Smooth muscle cell (in vitro differentiated cells): ENCODE measurements around the gene RASSF8. TPM values are rescaled to one million over a fixed set of nuclear protein-coding genes. Genes with fewer than 3 reads are reported as not detected.

Experiments
- DNase-seq: peaks from one replicate; lab custom pipeline; 2025; ENCODE audit not compliant: unreplicated experiment; lab: John Stamatoyannopoulos, UW
- H2AFZ ChIP-seq: fragments of 200-600 bp; sonication (generic); 2 replicates; pipeline ENCODE4 v1.6.0; 2016; ENCODE audit warnings: antibody characterized with exemption, low read depth, mild to moderate bottlenecking
- H3F3A ChIP-seq: fragments of 200-600 bp; sonication (generic); 2 replicates; pipeline ENCODE4 v1.6.0; 2017; ENCODE audit warnings: antibody characterized with exemption, low read depth
- H3K27ac ChIP-seq: fragments of 200-600 bp; sonication (generic); 2 replicates; pipeline ENCODE4 v1.5.1; 2016; ENCODE audit warnings: low read depth, mild to moderate bottlenecking
- H3K27me3 ChIP-seq: fragments of 200-600 bp; sonication (generic); 2 replicates; pipeline ENCODE4 v1.6.1; 2016; ENCODE audit warnings: low read depth, mild to moderate bottlenecking
- H3K36me3 ChIP-seq: fragments of 200-600 bp; sonication (generic); 2 replicates; pipeline ENCODE4 v1.5.1; 2016; ENCODE audit warnings: low read depth
- H3K4me1 ChIP-seq: fragments of 200-600 bp; sonication (generic); 2 replicates; pipeline ENCODE4 v1.5.1; 2016; ENCODE audit warnings: low read depth
- H3K4me2 ChIP-seq: fragments of 200-600 bp; sonication (generic); 2 replicates; pipeline ENCODE4 v1.6.0; 2016; ENCODE audit warnings: mild to moderate bottlenecking
- H3K4me3 ChIP-seq: fragments of 200-600 bp; sonication (generic); 2 replicates; pipeline ENCODE4 v1.5.1; 2016; ENCODE audit warnings: mild to moderate bottlenecking
- H3K79me2 ChIP-seq: fragments of 200-600 bp; sonication (generic); 2 replicates; pipeline ENCODE4 v1.6.0; 2016; ENCODE audit warnings: low read depth, mild to moderate bottlenecking
- H3K9ac ChIP-seq: fragments of 200-600 bp; sonication (generic); 2 replicates; pipeline ENCODE4 v1.6.0; 2016; ENCODE audit warnings: low read depth
- H3K9me3 ChIP-seq: fragments of 200-600 bp; sonication (generic); replicated peaks from 2 replicates; pipeline ENCODE4 v1.5.1; 2016; ENCODE audit warnings: low read depth
- H4K20me1 ChIP-seq: fragments of 200-600 bp; sonication (generic); 2 replicates; pipeline ENCODE4 v1.6.0; 2016; ENCODE audit warnings: low read depth
- WGBS: methylation state at CpG from one replicate; pipeline ENCODE4 v1.1.7; 2016; ENCODE audit warnings: low lambda C conversion rate; 5-methylcytosine and 5-hydroxymethylcytosine counted together
- polyA plus RNA-seq: library from polyadenylated mRNA; unstranded; fragments of >200 nt; fragmentation: Nextera tagmentation; extraction: Ambion mirVana; gene quantifications from 2 replicates; pipeline ENCODE4 v1.2.1, GENCODE V29; 2016
- total RNA-seq: library from RNA; depleted of rRNA; stranded (reverse); fragments of >200 nt; gene quantifications from 2 replicates; pipeline ENCODE4 v1.2.3, GENCODE V29; 2014
- TF ChIP-seq, protein P1 (sequence below): fragments of 200-600 bp; sonication (generic); IDR thresholded peaks from 2 replicates; pipeline ENCODE4 v1.5.1; 2017; ENCODE audit warnings: borderline replicate concordance, mild to moderate bottlenecking, antibody characterized with exemption; ENCODE audit not compliant: insufficient read depth, poor library complexity, severe bottlenecking

The RASSF8 gene
- total and polyA plus RNA-seq, 2 experiments from 2014 or later, result 9.8 to 29.8 TPM

DNA sequence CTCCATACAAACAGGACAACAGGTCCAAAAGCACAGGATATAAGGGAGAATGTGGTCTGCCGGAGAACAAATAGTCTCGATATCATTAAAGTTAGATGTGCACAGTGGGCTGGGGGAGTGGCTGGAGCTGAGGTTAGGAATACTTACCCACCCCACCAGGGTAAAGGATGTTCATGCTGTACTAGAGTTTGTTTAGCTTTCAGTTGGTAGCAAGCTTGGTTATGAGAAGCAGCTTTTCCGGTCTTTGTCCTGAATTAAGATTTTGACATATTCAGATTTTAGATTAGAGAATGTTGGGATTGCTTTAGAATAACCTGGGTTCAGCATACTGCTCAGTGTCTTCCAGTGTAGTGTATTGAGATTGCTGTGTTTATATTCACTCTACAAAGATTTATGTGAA is 16.7 kb downstream of the RASSF8 start:
- Histone ChIP-seq H2AFZ (no peak overlapping the region), H3K27me3 (no peaks in the 10 kb centered on the region), H3K9me3 (no peaks in the 10 kb centered on the region), H3K4me2 (no peak overlapping the region), H3K4me3 (no peak overlapping the region), H3F3A (no peaks in the 10 kb centered on the region), H3K4me1 (peaks cover 33% of the 10 kb centered on the region), H3K9ac (no peak overlapping the region), H3K36me3 (no peaks in the 10 kb centered on the region), H3K27ac (no peak overlapping the region), H3K79me2 (peaks cover 80% of the 10 kb centered on the region), H4K20me1 (peaks cover 98% of the 10 kb centered on the region)
- DNase-seq, result no peak
- TF ChIP-seq, protein P1, sequence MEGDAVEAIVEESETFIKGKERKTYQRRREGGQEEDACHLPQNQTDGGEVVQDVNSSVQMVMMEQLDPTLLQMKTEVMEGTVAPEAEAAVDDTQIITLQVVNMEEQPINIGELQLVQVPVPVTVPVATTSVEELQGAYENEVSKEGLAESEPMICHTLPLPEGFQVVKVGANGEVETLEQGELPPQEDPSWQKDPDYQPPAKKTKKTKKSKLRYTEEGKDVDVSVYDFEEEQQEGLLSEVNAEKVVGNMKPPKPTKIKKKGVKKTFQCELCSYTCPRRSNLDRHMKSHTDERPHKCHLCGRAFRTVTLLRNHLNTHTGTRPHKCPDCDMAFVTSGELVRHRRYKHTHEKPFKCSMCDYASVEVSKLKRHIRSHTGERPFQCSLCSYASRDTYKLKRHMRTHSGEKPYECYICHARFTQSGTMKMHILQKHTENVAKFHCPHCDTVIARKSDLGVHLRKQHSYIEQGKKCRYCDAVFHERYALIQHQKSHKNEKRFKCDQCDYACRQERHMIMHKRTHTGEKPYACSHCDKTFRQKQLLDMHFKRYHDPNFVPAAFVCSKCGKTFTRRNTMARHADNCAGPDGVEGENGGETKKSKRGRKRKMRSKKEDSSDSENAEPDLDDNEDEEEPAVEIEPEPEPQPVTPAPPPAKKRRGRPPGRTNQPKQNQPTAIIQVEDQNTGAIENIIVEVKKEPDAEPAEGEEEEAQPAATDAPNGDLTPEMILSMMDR, result no peak
- 100% methylated on average over 3 of the region's 3 CpGs for WGBS

GRCh38 chr12:25975682-25976081 is 17.2 kb downstream of the RASSF8 start:
- no peak overlapping the region for H2AFZ ChIP-seq
- H3K9me3 ChIP-seq, result no peaks in the 10 kb centered on the region
- H3K9ac ChIP-seq, result no peak overlapping the region
- 100% methylated on average over 2 of the region's 2 CpGs for WGBS
- H3F3A ChIP-seq, result no peaks in the 10 kb centered on the region
- DNase-seq, result no peak
- no peak overlapping the region for H3K27ac ChIP-seq
- peaks cover 98% of the 10 kb centered on the region for H4K20me1 ChIP-seq
- H3K4me1 ChIP-seq, result peaks cover 33% of the 10 kb centered on the region
- no peak overlapping the region for H3K4me2 ChIP-seq
- H3K36me3 ChIP-seq, result no peaks in the 10 kb centered on the region
- TF ChIP-seq, protein P1, result no peak
- no peak overlapping the region for H3K4me3 ChIP-seq
- peaks cover 83% of the 10 kb centered on the region for H3K79me2 ChIP-seq
- no peaks in the 10 kb centered on the region for H3K27me3 ChIP-seq

DNA sequence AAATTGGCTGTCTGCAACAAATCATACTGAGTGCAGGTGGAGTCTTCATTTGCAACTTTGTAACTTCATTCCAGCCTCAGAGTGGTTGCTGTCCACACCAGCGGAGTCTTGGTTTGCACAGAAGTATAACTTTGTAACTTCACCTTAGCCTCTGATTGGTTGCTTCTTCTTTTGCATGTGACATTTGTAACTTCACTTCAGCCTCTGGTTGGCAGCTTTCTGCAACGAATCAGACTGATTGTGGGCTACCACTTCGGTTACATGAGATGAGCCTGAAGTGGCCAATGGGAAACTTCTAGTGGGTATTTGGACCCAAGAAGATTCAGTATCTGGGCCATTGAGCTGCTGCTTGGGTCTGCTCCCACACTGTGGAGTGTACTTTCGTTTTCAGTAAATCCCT is 17.8 kb downstream of the RASSF8 start:
- TF ChIP-seq, protein P1, result no peak
- no peak overlapping the region for H3K4me3 ChIP-seq
- H3K9me3 ChIP-seq, result no peaks in the 10 kb centered on the region
- no peaks in the 10 kb centered on the region for H3K36me3 ChIP-seq
- H3K4me2 ChIP-seq, result no peak overlapping the region
- H4K20me1 ChIP-seq, result peaks cover 97% of the 10 kb centered on the region
- WGBS, result 90% methylated on average over 4 of the region's 4 CpGs
- no peak overlapping the region for H3K9ac ChIP-seq
- no peak for DNase-seq
- H3K27ac ChIP-seq, result no peak overlapping the region
- peaks cover 83% of the 10 kb centered on the region for H3K79me2 ChIP-seq
- H3F3A ChIP-seq, result no peaks in the 10 kb centered on the region
- no peak overlapping the region for H2AFZ ChIP-seq
- no peaks in the 10 kb centered on the region for H3K27me3 ChIP-seq
- peaks cover 28% of the 10 kb centered on the region for H3K4me1 ChIP-seq

- no peaks in the 10 kb centered on the region for H3K36me3 ChIP-seq
- H3F3A ChIP-seq, result no peaks in the 10 kb centered on the region
- no peaks in the 10 kb centered on the region for H3K27me3 ChIP-seq
- no peak for DNase-seq
- H3K9me3 ChIP-seq, result no peaks in the 10 kb centered on the region
- H3K4me3 ChIP-seq, result no peak overlapping the region
- H4K20me1 ChIP-seq, result peaks cover 97% of the 10 kb centered on the region
- H3K27ac ChIP-seq, result no peak overlapping the region
- 82% methylated on average over 5 of the region's 5 CpGs for WGBS
- H3K9ac ChIP-seq, result no peak overlapping the region
- H2AFZ ChIP-seq, result no peak overlapping the region
- H3K79me2 ChIP-seq, result peaks cover 82% of the 10 kb centered on the region
- TF ChIP-seq, protein P1, result no peak
- no peak overlapping the region for H3K4me2 ChIP-seq
- peaks cover 25% of the 10 kb centered on the region for H3K4me1 ChIP-seq
Observed at GRCh38 chr12:25977047-25977446, 18.6 kb downstream of the RASSF8 start.
